IMR-90 (cell line): ENCODE measurements around the gene TXK.

Experiments
- CEBPB ChIP-seq: IDR thresholded peaks from 2 replicates; pipeline ENCODE4 v1.6.1; 2012; ENCODE audit warnings: low read depth, low read length, improper control_type of control experiment
- CTCF ChIP-seq: conservative IDR thresholded peaks from 2 replicates; pipeline ENCODE4 v1.5.1; 2012; ENCODE audit warnings: mild to moderate bottlenecking, low read depth, low read length, improper control_type of control experiment
- MAFK ChIP-seq: IDR thresholded peaks from 2 replicates; pipeline ENCODE4 v1.6.1; 2012; ENCODE audit warnings: low read depth, low read length, improper control_type of control experiment
- MAZ ChIP-seq: IDR thresholded peaks from 2 replicates; pipeline ENCODE4 v1.6.1; 2012; ENCODE audit warnings: low read depth, mild to moderate bottlenecking, low read length, improper control_type of control experiment, moderate library complexity, borderline replicate concordance
- NFE2L2 ChIP-seq: fragments of 150-350 bp; IDR thresholded peaks from 2 replicates; pipeline ENCODE4 v1.6.1; 2016; ENCODE audit warnings: low read depth, mild to moderate bottlenecking, low read length
- POLR2A ChIP-seq: IDR thresholded peaks from 2 replicates; pipeline ENCODE4 v1.6.1; 2012; ENCODE audit warnings: mild to moderate bottlenecking, low read depth, low read length
- RFX5 ChIP-seq: IDR thresholded peaks from 2 replicates; pipeline ENCODE4 v1.8.0; 2012; ENCODE audit warnings: low read depth, mild to moderate bottlenecking, low read length, moderate library complexity
- SMC3 ChIP-seq: fragments of 150-350 bp; IDR thresholded peaks from 2 replicates; pipeline ENCODE4 v1.6.1; 2016; ENCODE audit warnings: low read depth, mild to moderate bottlenecking, antibody characterized with exemption, low read length, moderate library complexity
- USF2 ChIP-seq: fragments of 150-350 bp; IDR thresholded peaks from 2 replicates; pipeline ENCODE4 v1.6.1; 2017; ENCODE audit warnings: mild to moderate bottlenecking, antibody characterized with exemption, low read length, low read depth

GRCh38 chr4:48103483-48104139, 30.4 kb downstream of the TXK start:
- TF ChIP-seq CTCF (no peak), SMC3 (no peak), POLR2A (no peak), NFE2L2 (no peak), USF2 (no peak), RFX5 (no peak), CEBPB (no peak), MAFK (no peak), MAZ (no peak)
